C1 segment of cervical spinal cord (tissue), 14 donors: ENCODE measurements around the gene LMF1.

Experiments used
- DNase-seq, 14 donors: peaks; one replicate each; lab custom pipeline; 2025; lab: John Stamatoyannopoulos, UW

The LMF1 gene

GRCh38 chr16:930076-930475 lies 40.7 kb downstream of the LMF1 start:
- no peak for DNase-seq

- no peak for DNase-seq
These were observed 41.3 kb downstream of the LMF1 start for GRCh38 chr16:929227-930073.

- DNase-seq, result no peak
These were observed 42.3 kb downstream of the LMF1 start for GRCh38 chr16:928526-928925.

- no peak for DNase-seq
These were observed 42.9 kb downstream of the LMF1 start for GRCh38 chr16:927931-928330.

GRCh38 chr16:927406-927805 lies 43.4 kb downstream of the LMF1 start:
- DNase-seq, result no peak

- DNase-seq, result no peak
These were observed 44.1 kb downstream of the LMF1 start for GRCh38 chr16:926715-927114.

GRCh38 chr16:924806-925205 lies 46.0 kb downstream of the LMF1 start:
- DNase-seq, result no peak

- DNase-seq, result no peak
These were observed 46.7 kb downstream of the LMF1 start for GRCh38 chr16:924063-924462.

GRCh38 chr16:923184-923583 lies 47.6 kb downstream of the LMF1 start:
- no peak for DNase-seq

- DNase-seq, result no peak
These were observed 48.7 kb downstream of the LMF1 start for GRCh38 chr16:922051-922450.

GRCh38 chr16:921321-921905 lies 49.4 kb downstream of the LMF1 start:
- peak in 6 of 14 donors; percentile 28 to 62 (median 38) for DNase-seq

GRCh38 chr16:920717-921116 lies 50.1 kb downstream of the LMF1 start:
- peak in 9 of 14 donors; percentile 12 to 66 (median 46) for DNase-seq

- peak in 3 of 14 donors; percentile 16 to 25 (median 19) for DNase-seq
These were observed 50.6 kb downstream of the LMF1 start for GRCh38 chr16:920051-920681.

GRCh38 chr16:919658-920050 lies 51.1 kb downstream of the LMF1 start:
- DNase-seq, result no peak

GRCh38 chr16:918741-919657 lies 51.8 kb downstream of the LMF1 start:
- DNase-seq, result no peak

GRCh38 chr16:918068-918467 lies 52.7 kb downstream of the LMF1 start:
- no peak for DNase-seq

- no peak for DNase-seq
These were observed 53.2 kb downstream of the LMF1 start for GRCh38 chr16:917591-918061.

- DNase-seq, result no peak
These were observed 54.6 kb downstream of the LMF1 start for GRCh38 chr16:916035-916799.

GRCh38 chr16:915546-915945 lies 55.2 kb downstream of the LMF1 start:
- no peak for DNase-seq

GRCh38 chr16:914440-914839 lies 56.3 kb downstream of the LMF1 start:
- peak in 5 of 14 donors; percentile 2 to 37 (median 15) for DNase-seq
